ENCODE data around the gene EXOSC1.
"Not testable (repeated sequence)": the region's sequence is repeated elsewhere in the genome, so short reads cannot be mapped to it uniquely, and the experiment has no call there.

Gene EXOSC1

DNA sequence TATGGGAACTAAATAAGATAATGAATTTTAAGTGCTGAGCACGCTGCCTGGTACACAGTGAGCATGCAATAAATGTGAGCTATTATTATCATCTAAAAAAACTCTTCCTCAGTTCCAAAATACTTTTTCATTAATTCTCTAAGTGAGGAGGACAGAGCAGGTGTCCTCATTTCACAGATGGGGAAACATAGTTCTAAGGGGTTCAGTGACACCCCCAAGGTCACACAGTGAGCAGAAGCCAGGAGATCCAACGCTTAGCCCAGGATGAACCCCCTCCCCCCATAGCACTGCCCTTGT, 37.9 kb downstream of the EXOSC1 start:
- DNase-seq (ENCODE audit: low read depth) = no peak

DNA sequence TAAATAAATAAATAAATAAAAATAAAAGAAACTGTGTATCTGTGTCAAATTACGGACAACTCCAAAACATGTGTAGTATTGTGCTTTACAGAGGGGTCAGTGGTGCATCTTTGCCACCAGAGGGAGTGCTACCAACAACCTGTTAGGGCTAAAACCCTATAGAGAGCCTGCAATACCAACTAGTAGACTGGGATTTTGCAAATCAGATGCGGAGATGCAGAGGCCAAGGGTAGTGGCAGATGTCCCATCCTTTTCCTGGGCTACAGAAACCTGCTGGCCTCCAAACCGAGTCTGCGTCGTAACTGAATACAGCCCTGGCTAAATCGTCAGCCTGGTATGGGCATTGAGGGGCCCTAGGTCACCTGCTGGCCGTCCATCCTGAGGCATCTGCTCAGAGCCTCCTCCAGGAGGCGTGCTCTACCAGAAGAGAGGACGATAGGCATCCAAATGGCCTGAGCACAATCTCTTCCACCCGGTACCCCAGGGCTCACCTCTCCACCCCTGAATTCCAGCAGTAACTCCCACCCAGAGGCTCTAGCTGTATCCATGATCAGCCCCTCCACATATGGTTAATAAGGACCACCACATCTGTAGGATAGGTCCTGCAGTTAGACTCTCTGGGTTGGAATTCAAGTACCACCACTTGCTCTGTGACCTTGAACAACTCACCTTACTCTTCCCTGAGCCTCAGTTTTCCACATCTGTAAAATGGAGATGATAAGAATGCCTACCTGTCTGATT, 38.4 kb downstream of the EXOSC1 start:
- peak; percentile 78 for DNase-seq (ENCODE audit: low read depth)

- not testable (repeated sequence) for DNase-seq (ENCODE audit: low read depth)
These were observed 39.3 kb downstream of the EXOSC1 start for GRCh38 chr10:97406483-97406882.

- no peak for DNase-seq (ENCODE audit: low read depth)
These were observed 39.7 kb downstream of the EXOSC1 start for GRCh38 chr10:97406064-97406463.

DNA sequence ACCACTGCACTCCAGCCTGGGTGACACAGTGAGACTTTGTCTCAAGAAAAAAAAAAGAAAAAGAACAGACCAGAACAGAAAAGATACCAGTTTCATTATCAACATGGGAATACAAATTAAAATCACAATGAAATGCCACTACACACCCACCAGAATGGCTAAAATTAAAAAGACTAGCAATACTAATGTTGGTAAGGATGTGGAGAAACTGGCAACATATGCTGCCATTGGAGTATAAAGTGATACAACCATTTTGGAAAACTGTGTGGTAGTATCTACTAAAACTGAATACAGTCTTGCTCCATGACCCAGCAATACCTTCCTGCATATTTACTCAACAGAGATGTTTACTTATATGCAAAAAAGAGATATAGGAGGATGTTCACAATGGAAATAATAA, 41.8 kb downstream of the EXOSC1 start:
- DNase-seq (ENCODE audit: low read depth) = no peak

- DNase-seq (ENCODE audit: low read depth) = no peak
These were observed 44.3 kb downstream of the EXOSC1 start for GRCh38 chr10:97401455-97401919.

GRCh38 chr10:97400665-97401454, 44.9 kb downstream of the EXOSC1 start, which contains the start of gene RRP12:
Gene RRP12 (minus strand): TSS chr10:97401340. CDS start chr10:97401231, 109 bp downstream.
- peak; percentile 98 for DNase-seq (ENCODE audit: low read depth)

GRCh38 chr10:97399843-97400545, 45.8 kb downstream of the EXOSC1 start:
- peak; percentile 69 for DNase-seq (ENCODE audit: low read depth)

- DNase-seq (ENCODE audit: low read depth) = no peak
These were observed 49.8 kb downstream of the EXOSC1 start for GRCh38 chr10:97396056-97396455.

GRCh38 chr10:97393034-97393573, 52.7 kb downstream of the EXOSC1 start:
- no peak for DNase-seq (ENCODE audit: low read depth)

- DNase-seq (ENCODE audit: low read depth) = no peak
These were observed 55.7 kb downstream of the EXOSC1 start for GRCh38 chr10:97390091-97390490.

GRCh38 chr10:97388152-97388551, 57.7 kb downstream of the EXOSC1 start:
- DNase-seq (ENCODE audit: low read depth) = no peak
